Ovary (tissue), 3 donors: Measurements from ENCODE around the gene SDK1.

ENCODE experiments used
- CTCF ChIP-seq, 3 donors: fragments of 450-650 bp in 2 of 3; fragments of 200-600 bp in 1 of 3; IDR thresholded peaks; one replicate each; pipeline versions ENCODE4 v1.5.1 to v1.8.0; 2016 to 2022; ENCODE audit warnings: antibody characterized with exemption in 3 of 3, mild to moderate bottlenecking in 1 of 3
- EP300 ChIP-seq: sonication (generic); formaldehyde crosslinking; IDR thresholded peaks from one replicate; pipeline ENCODE4 v1.6.1; 2017; ENCODE audit warnings: antibody characterized with exemption
- POLR2A ChIP-seq: fragments of 450-650 bp; IDR thresholded peaks from one replicate; pipeline ENCODE4 v1.6.1; 2017; ENCODE audit warnings: antibody characterized with exemption, mild to moderate bottlenecking, moderate library complexity
- donor health status: DM: no; HTN: no; CAD: no.

GRCh38 chr7:3695602-3696001 is 394.6 kb downstream of the SDK1 start:
- TF ChIP-seq CTCF (IDR thresholded peaks at IDR 0.05) (no peak), EP300 (no peak), POLR2A (no peak)
